ENCODE data around the gene RAD54L.
A peak's percentile ranks its signal among the peaks of the same experiment; 100 is the strongest.
"Not testable (repeated sequence)": the region's sequence is repeated elsewhere in the genome, so short reads cannot be mapped to it uniquely, and the experiment has no call there.

Gene RAD54L

DNA sequence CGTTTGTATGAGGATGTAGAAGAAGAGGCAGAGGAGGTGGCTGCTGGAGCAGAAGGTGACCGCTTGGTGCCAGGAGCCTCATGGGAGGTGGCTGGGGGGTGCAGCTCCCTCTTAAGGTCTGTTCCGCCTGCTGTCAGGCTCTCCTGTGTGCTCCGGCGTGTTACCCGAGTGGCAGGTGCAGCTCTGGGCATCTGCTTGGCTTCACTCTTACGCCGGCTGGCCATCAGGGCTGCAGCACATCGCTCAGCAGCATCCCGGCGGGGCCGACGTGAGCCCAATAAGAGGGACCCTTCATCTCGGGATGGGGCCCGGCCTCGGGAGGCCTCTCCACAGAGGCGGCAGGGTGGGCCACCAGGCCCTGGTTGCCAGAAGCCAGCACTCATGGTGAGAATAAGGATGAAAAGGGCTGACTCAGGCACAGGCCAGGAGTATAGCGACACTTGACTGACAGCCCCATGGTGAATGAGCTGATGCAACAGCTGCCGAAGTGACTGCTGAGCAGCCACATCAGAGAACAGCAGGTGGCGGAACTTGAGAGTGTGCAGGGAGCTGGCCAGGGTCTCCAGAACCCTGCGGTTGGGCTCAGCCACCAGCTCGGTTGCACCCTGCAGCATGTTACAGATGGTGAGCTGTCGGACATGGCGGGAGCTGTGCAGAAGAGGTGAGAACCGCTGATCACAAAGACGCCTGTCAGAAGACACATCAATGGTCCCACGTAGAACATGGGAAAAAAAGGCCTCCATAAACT lies 38.3 kb downstream of the RAD54L start:
- DNase-seq (ENCODE audit: low read depth): no peak

DNA sequence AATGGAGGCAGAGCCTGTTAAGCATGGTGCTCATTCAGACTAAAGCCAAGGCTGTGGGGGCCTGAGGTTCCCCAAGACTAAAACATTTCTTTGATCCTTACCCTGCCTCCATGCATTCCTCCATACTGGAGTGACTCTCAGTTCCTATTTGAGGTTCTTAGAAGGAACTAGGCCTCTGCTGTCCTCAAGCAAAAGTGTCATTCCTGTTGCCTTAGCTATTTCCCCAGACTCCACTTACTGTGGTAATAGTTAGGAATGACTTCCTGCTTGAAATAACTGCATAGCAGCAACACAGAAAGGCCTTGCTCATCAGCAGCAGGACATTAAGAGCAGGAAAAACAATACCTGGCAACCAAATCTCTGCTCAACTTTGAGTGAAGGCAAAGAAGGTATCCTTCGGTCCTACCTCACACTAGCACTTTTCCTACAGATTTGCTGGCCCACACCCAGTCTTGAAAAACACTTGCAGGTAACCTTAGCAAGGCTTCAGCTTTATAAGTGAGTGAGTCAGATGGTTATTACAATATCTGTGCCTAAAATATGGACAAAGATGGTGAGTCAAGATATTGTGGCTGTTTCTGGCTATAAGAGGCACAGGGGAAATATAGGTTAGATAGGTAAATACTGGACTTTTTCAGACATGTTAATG lies 41.0 kb downstream of the RAD54L start:
- no peak for DNase-seq (ENCODE audit: low read depth)

DNA sequence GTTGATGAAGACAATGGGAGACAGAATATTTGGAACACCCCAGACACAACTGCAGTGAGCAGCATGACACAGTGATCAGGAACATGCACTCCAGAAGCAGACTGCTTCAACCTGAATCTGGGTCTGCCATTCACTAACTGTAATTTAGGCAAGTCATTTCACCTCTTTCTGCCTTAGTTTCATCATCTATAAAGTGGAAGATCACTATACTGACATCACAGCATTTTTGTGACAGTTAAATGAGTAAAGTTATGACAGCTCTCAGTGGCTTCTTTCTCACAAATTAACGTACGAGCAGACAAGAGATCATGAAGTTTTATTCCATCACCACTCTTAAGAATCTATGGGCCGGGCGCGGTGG lies 41.6 kb downstream of the RAD54L start:
- DNase-seq (ENCODE audit: low read depth): no peak

DNA sequence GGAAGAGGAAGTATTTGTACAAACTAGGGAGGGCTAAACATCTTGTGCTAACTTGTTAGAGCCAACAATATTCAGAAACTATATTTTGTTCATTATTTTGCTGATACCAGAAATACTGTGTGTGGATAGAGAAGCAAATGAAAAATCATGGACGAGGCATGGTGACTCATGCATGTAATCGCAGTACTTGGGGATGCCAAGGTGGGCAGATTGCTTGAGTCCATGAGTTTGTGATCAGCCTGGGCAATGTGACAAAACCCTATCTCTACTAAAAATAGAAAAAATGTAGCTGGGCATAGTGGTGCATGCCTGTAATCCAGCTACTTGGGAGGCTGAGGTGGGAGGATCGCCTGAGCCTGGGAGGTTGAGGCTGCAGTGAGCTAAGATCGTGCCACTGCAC lies 42.4 kb downstream of the RAD54L start:
- no peak for DNase-seq (ENCODE audit: low read depth)

DNA sequence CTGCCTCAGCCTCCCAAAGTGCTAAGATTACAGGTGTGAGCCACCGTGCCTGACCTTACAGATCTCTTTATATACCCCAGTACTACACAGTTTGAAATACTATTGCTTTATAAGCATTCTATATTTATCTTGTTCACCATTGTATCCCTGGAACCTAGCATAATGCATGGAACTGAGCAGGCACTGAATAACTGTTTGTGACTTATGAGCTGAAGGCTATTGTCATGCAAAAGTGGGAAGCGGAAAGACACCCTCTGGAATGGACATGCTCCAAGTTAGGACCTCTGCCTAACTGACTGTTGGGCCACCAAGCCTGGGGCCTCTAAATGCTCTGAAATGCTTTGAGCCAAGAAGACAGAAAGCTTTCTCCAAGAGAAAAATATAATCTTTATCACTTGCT lies 47.7 kb downstream of the RAD54L start:
- DNase-seq (ENCODE audit: low read depth): no peak

DNA sequence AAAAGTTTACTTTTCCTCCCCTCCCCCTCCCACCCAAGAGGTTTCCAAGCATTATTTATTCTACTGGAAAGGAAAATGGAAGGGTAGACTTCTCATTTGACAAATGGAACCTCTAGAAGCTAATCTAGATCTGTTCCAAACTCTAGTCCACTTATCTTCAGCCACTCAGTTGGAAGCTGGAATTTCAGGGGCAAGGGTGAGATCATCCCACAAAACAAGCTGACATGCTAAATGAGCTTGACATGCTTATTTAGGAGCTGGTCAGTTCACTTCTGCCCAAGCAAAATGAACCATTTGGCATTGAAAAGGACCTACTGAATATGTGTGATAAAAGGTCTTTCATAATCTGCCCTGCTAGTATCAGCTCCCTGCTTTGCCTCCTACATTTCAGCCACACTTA lies 50.8 kb downstream of the RAD54L start:
- DNase-seq (ENCODE audit: low read depth): no peak

DNA sequence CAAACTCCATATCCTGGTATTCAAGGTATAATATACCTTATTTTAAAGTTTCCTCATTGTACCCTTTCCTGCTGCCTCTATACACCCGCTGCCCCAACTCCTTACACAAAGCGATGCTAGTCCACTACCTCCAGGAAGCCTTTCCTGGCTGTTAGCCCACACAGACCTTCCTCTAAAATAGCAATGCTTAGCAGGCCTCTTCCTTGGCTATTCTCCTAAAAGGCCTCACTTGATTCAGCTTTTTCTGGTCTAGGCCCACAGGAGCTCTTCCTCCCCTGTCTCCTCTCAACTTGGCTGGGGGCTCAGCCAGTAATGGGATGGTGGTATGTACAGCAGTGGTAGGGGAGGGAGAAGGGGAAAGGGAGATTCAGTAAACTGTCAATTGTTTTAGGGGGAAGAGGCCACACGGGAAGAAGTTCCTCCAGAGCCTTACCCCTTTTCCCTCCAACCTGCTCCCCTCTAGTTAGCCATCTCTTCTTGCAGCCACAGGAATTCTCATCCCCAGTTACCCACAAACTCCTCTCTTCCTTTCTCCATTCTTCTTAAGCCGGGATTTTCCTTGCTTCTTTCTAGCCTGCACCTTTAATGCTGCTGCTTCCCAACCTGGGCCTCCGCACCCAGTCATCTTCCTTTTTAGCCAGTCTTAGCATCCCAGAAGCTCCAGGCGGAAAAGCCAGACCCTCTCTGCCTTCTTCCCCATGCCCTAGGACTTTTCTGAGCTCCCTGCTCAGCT lies 53.3 kb downstream of the RAD54L start:
- DNase-seq (ENCODE audit: low read depth): no peak

DNA sequence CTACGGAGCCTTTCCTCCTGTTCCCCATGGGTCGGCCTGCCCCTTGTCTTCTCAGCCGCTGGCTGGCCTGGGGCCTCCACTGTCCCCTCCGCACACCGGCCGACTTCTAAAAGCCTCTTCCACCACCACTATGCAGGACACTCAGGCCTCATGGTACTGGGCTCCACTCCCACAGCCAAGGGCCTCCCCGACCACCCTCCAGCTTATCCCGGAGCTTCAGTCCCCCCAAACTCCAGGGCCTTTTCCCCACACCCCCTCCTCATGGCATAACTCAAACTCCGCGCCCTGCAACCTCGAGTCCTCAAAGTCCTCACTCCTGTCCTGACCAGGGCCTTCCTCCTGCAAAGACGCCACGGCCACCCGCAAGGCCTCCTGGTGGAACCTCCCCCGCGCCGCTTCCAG lies 53.8 kb downstream of the RAD54L start:
- no peak for DNase-seq (ENCODE audit: low read depth)

DNA sequence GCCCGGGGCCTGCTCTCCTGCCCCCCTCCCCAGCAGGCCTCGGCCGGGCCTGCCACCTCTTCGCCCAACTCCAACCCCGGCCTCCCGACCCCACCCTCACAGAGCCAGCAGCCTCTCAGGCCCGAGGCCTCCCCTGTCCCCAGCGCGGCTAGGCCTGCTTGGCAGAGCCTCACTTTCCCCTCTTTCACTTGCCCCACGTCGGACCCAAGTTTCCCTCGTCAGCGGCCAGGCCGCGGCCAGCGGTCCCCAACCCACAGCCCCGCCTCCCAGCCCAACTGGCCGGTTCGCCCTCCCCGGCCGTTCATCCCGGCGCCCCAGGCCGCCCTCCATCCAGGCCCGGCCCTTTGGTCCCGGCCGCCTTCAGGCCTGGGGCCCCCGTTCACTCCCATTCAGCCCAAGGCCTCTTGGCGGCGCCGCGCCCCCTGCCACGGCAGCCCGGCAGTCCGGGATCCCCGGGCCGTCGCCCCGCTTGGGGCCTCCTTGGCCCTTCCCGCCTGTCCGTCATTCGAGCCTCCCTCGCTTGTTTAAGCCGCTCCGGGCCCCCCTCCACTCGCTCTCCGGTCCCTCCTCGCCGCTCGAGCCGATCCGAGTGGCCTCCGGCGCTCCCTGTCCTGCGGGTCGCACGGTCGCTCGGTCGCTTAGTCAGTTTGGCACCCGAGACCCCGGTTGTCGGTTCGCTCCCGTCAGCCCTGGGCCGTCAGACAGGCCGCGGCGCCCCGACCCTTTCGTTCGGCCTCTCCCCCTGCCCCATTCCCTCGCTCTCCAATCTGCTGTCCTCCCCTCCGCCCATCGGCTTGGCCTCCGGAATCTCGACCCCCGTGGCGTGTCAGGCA lies 54.5 kb downstream of the RAD54L start:
- peak; percentile 35 for DNase-seq (ENCODE audit: low read depth)

DNA sequence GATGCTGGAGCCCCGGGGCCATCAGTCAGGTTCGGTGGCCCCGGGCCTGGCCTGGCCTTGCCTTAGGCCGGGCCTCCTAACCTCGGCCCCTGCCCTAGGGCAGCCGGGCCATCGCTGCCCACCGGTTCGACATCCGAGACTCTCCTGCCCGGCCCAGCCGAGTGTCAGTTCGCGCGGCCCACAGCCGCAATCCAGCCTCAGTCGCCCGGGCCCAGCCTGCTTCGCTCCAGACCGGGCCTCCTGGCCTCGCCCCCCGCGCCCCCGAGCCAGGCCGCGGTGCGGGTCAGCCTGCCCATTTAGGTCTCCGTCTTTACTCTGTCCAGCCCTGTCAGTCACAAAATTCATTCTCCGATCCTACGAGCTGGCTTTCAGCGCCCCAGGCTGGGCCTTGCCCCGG lies 55.1 kb downstream of the RAD54L start:
- DNase-seq (ENCODE audit: low read depth): no peak

DNA sequence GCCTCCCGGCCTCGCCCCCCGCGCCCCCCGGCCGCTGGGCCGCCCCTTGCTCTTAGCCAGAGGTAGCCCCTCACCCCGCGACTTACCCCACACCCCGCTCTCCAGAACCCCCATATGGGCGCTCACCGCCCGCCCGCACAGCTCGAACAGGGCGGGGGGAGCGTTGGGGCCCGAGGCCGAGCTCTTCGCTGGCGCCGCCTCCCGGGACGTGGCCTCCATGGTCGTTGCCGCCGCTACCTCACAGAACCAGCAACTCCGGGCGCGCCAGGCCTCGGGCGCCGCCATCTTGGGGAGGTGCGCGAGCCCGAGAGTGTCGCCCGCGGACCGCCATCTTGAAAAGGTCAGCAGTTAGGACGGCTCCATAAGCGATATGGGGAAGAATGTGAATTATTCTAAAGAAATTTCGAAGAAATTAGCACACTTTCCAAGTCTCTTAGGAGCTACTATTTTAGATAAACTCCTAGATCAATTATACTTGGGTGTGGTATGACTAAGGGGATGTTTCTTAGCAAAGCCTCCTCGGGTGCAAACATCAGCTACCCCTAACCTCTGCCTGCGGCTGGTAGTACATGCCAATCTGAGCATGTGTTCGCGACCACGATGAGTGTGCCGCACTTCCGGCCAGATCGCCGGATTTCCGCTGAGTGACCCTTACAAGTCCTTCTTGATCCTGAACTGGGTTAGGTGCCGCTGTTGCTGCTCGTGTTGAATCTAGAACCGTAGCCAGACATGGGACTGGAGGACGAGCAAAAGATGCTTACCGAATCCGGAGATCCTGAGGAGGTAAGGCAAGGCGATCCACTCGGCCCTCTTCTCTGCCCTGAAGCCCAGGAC lies 55.7 kb downstream of the RAD54L start, which contains the start of the genes LRRC41 and UQCRH:
Gene LRRC41 (minus strand): TSS at position 579 of the 834 bp plus-strand sequence. CDS start 294 bp downstream, at position 285.
Gene UQCRH (plus strand): TSS at position 661 of the 834 bp plus-strand sequence. CDS start 69 bp downstream, at position 730.
- peak; percentile 98 for DNase-seq (ENCODE audit: low read depth)

DNA sequence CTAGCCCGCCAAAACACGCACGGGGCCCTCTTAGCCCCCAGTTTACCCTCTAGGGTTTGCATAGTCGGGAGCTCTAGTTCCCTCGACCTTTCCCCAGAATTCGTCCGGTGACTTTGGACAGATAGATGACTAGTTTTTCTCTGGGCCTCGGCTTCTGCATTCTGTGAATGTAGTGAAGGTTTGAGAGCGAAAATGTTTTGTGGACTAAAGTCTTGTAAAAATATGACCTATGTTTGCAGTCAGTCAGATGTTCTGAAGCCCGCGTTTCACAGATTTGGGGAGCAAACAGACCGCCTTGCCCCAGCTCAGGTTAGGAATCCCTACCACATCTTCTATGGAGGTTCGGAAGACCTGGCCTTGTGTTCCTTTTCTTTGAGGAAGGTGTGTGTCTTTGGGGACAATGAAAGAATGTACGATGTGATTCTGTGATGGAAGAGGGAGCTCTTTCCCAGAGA lies 56.3 kb downstream of the RAD54L start:
- DNase-seq (ENCODE audit: low read depth): no peak

DNA sequence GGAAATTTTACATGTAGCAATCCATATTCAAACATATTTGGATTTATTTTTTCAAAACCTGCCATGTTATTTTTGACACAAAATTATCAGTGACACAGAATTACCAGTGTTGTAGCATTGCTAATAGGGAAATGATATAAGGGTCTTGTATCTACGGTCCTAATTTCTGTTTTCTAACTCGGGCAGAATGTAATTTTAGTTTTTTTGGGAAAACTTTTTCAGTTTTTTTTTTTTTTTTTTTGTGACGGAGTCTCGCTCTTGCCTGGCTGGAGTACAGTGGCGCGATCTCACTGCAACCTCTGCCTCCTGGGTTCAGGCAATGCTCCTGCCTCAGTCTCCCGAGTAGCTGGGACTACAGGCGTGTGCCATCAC lies 58.6 kb downstream of the RAD54L start:
- no peak for DNase-seq (ENCODE audit: low read depth)

DNA sequence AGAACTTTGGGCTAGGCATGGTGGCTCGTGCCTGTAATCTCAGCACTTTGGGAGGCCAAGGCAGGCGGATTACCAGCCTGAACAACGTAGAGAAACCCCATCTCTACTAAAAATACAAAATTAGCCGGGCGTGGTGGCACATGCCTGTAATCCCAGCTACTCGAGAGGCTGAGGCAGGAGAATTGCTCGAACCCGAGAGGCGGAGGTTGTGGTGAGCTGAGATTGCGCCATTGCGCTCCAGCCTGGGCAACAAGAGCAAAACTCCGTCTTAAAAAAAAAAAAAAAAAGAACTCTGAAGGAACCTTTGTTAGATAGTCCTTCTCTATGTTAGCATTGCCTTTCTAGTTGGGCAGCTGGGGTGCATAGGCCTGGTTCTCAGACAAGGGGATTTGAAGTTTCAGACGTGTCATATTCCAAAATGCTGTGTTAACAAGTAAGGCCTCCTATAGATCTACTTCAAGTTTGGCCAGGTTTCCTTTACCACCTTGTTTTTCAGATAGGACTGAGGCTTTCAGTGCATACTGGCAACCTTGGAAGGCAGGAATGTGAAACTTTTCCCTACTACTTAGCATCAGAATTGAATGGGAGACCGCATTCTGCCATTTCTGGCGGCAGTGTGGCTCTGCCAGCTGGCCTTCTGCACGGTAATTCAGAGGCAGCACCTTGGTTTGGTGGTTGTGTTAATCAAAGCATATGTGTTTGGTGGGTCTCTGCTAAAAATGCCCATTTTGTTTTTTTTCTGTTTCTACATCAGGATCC lies 62.0 kb downstream of the RAD54L start:
- no peak for DNase-seq (ENCODE audit: low read depth)

DNA sequence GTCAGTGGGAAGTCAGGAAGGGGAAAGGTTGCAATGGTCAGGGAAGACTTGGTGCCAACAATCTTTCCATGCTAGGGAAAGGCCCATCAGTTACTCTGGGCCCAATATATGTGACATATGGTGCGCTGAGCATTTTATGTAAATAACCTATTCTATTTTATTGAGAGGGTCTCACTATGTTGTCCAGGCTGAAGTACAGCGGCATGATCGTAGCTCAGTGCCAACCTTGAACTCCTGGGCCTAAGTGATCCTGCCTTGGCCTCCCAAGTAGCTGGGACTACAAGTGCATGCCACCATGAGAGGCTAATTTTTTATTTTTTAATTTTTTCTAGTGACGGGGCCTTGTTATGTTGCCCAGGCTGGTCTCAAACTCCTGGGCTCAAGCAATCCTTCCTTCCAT lies 62.8 kb downstream of the RAD54L start:
- DNase-seq (ENCODE audit: low read depth): no peak

DNA sequence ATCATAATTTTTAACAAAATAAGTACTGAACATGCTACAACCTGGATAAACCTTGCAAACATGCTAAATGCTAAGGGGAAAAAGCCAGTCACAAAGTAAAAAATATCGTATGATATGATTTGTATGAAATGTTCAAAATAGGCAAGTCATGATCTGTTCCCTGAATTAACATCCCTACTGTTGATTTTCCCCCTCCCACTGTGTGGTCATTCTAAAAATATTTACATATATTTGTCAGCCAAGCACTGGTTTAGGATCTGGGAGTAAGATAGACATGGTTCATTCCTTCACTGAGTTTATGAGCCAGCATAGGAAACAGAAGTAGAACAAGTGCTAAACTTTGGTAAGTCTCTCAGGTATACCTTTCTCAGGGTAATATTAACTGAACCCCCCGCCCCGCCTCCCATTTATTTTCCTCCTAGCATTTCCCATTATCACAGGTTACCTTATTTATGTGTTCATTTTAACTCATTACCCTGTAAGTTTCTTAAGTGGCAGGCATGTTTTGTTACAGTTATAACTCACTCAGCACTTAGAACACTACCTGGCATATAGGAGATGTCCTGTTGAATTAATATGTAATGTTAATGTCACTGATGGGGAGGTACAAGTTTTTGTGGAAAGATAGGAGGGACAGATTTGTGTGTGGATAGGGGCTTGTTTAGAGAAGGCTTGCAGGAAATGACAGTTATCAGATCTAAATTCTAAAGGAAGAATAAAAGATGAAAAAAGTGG lies 68.3 kb downstream of the RAD54L start:
- DNase-seq (ENCODE audit: low read depth): no peak

DNA sequence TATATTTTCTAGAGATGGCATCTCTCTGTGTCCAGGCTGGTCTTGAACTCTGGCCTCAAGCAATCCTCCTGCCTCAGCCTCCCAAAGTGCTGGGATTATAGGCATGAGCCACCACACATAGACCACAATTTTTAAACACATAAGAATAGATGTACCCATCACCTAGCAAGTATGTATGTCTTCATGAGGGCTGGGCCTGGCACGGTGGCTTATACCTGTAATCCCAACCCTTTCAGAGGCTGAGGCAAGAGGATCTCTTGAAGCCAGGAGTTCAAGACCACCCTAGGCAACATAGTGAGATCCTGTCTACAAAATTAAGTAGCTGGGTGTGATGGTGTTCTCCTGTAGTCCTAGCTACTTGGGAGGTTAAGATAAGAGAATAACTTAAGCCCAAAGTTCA lies 69.8 kb downstream of the RAD54L start:
- no peak for DNase-seq (ENCODE audit: low read depth)

DNA sequence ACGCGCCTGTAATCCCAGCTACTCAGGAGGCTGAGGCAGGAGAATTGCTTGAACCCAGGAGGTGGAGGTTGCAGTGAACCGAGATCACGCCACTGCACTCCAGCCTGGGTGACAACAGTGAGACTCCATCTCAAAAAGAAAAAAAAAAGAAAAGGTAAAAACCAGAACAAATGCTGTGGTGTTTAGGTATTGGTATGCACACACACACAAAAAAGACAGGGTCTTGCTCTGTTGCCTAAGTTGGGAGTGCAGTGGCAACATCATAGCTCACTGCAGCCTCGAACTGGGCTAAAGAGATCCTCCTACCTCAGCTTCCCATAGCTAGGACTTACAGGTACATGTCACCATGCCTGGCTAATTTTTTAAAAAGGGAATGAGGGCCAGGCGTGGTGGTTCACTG lies 71.7 kb downstream of the RAD54L start:
- DNase-seq (ENCODE audit: low read depth): not testable (repeated sequence)

All from HS-27A (cell line).